Activated CD4-positive, alpha-beta memory T cell treated with anti-CD3 and anti-CD28 coated beads for 36 hours (primary cell): ENCODE measurements around the gene GRK4. TPM values are rescaled to one million over a fixed set of nuclear protein-coding genes. Genes with fewer than 3 reads are reported as not detected.
"Not testable (repeated sequence)": the region's sequence is repeated elsewhere in the genome, so short reads cannot be mapped to it uniquely, and the experiment has no call there.

Experiments
- CTCF ChIA-PET: fragments of 350-600 bp; sonication (Branson Sonifier 250); formaldehyde crosslinking; loops from one replicate; lab custom pipeline; 2021; ENCODE audit warnings: antibody characterized with exemption, inconsistent platforms; lab: Charles Lee
- POLR2A ChIA-PET: fragments of 350-600 bp; sonication (Branson Sonifier 250); formaldehyde crosslinking; loops from one replicate; lab custom pipeline; 2021; ENCODE audit warnings: antibody characterized with exemption; lab: Charles Lee
- DNase-seq: peaks from one replicate; pipeline ENCODE4 v3.0.0-alpha.2; 2020
- H3K27ac Mint-ChIP-seq: one replicate; pipeline ENCODE4 v1.8.0; 2021; ENCODE audit warnings: mixed read lengths
- H3K27me3 Mint-ChIP-seq: one replicate; pipeline ENCODE4 v1.8.0; 2021; ENCODE audit warnings: mixed read lengths
- H3K36me3 Mint-ChIP-seq: one replicate; pipeline ENCODE4 v1.8.0; 2021; ENCODE audit warnings: mixed read lengths
- H3K4me1 Mint-ChIP-seq: one replicate; pipeline ENCODE4 v1.8.0; 2021; ENCODE audit warnings: low read depth, mixed read lengths
- H3K4me3 Mint-ChIP-seq: one replicate; pipeline ENCODE4 v1.8.0; 2021; ENCODE audit warnings: mild to moderate bottlenecking, mixed read lengths
- H3K9me3 Mint-ChIP-seq: one replicate; pipeline ENCODE4 v1.8.0; 2021; ENCODE audit warnings: mixed read lengths
- intact Hi-C: fragments of 100-400 bp; cut with micrococcal nuclease; formaldehyde crosslinking; loops from one replicate; pipeline ENCODE4 v1.15.1; 2023
- total RNA-seq, 2 experiments: library from RNA; stranded (reverse); gene quantifications; one replicate each; pipeline ENCODE4 v1.2.3, GENCODE V29; 2021

The GRK4 gene
- total RNA-seq, 2 experiments from 2014 or later, result 2.3 to 3.0 TPM

DNA sequence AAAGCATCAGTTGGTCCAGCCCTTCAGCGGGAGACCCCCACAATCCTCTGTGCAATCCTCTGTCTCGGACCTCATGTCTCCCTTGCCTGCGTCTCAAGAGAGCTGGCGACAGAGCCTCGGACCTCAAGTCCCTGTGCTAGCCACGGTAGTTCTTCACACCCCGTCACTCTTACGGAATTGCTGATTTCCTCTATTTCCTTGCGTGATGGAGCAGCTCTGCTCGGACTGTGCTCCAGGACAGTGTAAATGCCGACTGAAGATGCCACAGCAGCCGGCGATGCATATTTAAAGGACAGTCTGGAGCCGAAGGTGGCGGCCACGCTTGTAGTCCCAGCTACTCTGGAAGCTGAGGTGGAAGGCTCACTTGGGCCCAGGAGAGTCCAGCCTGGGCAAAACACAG lies 1.9 kb downstream of the GRK4 start:
- H3K9me3 Mint-ChIP-seq, result no peaks in the 10 kb centered on the region
- no peaks in the 10 kb centered on the region for H3K27me3 Mint-ChIP-seq
- H3K27ac Mint-ChIP-seq, result no peak overlapping the region
- intact Hi-C loops, result no loop called here
- peaks cover 14% of the 10 kb centered on the region for H3K4me1 Mint-ChIP-seq
- POLR2A ChIA-PET, result interaction anchor here (0.5 to 0.6 kb wide), 3 partner anchors 11 to 166 kb away, joined by 3 read pairs; no protein-coding TSS in a partner anchor
- DNase-seq, result no peak
- H3K36me3 Mint-ChIP-seq, result peaks cover 7% of the 10 kb centered on the region
- CTCF ChIA-PET, result interaction anchor here (0.7 to 4.2 kb wide), 3 partner anchors 12 to 73 kb away, joined by 4 to 25 read pairs (median 4); no protein-coding TSS in a partner anchor
- peak overlapping the region; percentile 2 for H3K4me3 Mint-ChIP-seq

DNA sequence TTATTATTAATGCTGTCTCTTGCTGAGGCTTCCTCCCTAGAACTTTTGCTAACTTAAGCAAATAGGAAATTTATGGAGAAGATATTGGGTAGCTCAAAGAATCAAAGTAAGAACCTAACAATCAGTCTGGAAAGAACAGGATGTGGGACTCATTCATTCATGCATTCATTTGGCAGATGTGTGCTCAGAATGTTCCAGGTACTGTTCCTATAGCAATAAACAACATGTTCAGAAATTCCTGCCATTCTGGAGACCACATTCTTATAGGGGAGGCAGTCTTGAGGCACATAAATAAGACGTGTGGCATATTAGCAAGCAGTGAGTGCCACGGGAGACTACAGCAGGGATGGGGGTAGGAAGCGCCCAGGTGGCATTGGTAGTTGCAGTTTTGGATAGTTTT lies 5.0 kb downstream of the GRK4 start:
- intact Hi-C loops, result no loop called here
- ChIA-PET POLR2A (no interaction called here), CTCF (interaction anchor here (3.2 kb wide), 1 partner anchor 10 kb away, joined by 11 read pairs; no protein-coding TSS in a partner anchor)
- peaks cover 5% of the 10 kb centered on the region for H3K4me1 Mint-ChIP-seq
- H3K27ac Mint-ChIP-seq, result no peak overlapping the region
- H3K36me3 Mint-ChIP-seq, result no peaks in the 10 kb centered on the region
- DNase-seq, result no peak
- H3K4me3 Mint-ChIP-seq, result no peak overlapping the region
- no peaks in the 10 kb centered on the region for H3K27me3 Mint-ChIP-seq
- no peaks in the 10 kb centered on the region for H3K9me3 Mint-ChIP-seq

DNA sequence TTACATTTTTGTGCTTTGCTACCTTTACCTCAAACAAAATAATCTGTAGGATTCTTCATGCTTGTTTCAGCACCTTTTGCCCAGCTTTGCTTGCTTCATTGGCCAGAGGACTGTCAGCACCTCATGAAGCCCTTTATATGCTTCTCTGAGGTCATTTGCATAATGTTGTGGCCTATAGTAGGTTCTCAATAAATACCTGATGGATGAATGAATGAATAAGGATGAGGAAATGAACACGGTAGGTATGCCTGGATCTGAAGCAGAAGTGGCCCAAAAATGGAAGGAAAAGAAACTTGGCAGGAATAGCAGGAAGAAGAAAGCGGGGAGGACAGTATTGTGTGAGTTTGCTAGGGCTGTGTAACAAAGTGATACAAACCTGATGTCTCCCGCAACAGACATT lies 7.9 kb downstream of the GRK4 start:
- no peak overlapping the region for H3K4me3 Mint-ChIP-seq
- H3K27ac Mint-ChIP-seq, result no peak overlapping the region
- H3K27me3 Mint-ChIP-seq, result no peaks in the 10 kb centered on the region
- DNase-seq, result no peak
- H3K9me3 Mint-ChIP-seq, result no peaks in the 10 kb centered on the region
- no peaks in the 10 kb centered on the region for H3K36me3 Mint-ChIP-seq
- no peaks in the 10 kb centered on the region for H3K4me1 Mint-ChIP-seq
- intact Hi-C loops, result no loop called here
- ChIA-PET CTCF (no interaction called here), POLR2A (no interaction called here)

DNA sequence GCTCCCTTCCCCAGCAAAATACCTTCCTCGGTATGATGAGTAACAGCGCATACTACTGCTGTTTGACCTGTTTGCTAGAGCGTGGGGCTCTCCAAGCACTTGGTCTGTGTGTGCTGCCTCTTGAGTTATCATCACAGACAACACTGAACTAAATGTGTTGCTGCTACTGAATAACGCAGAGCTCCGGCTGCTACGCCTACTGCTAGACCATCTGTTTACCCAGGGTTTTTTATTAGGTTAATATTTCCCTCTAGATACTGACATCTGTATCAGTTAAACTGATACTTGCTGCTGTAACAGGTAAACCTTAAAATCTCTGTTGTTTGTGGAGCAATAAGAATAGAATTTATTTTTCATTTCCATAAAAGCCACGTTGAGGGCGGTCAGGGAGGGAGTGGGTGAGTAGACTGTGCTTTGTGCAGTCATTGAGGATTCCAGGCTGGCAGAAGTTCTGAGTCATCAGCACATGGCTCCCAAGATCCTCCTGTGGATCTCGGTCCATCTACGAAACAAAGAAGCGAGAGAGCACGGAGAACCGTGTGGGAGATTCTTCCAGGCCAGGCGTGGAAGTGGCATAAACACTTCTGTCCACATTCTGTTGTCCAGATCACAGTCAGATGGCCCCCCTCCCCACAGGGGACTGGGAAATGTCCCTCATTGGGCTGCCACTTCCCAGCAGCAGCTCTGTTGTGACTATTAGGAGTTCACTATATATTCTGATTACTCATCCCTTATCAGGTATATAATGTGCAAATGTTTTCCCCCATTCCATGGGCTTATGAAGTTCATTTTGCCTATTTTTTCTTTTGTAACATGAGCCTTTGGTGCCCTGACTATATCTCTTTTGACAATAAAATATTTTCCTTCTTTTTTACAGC lies 14.1 kb downstream of the GRK4 start:
- H3K9me3 Mint-ChIP-seq, result peaks cover 15% of the 10 kb centered on the region
- no peaks in the 10 kb centered on the region for H3K36me3 Mint-ChIP-seq
- no peak overlapping the region for H3K27ac Mint-ChIP-seq
- H3K4me3 Mint-ChIP-seq, result no peak overlapping the region
- ChIA-PET POLR2A (no interaction called here), CTCF (interaction anchor here (0.6 to 6.1 kb wide), 29 partner anchors 9 to 321 kb away, joined by 3 to 98 read pairs (median 4); partner anchors contain the start of genes GRK4 and NOP14)
- no peak for DNase-seq
- H3K4me1 Mint-ChIP-seq, result no peaks in the 10 kb centered on the region
- intact Hi-C loops, result loop anchor here (1.0 kb wide), 1 partner anchor 60 kb away; no protein-coding TSS in a partner anchor
- H3K27me3 Mint-ChIP-seq, result no peaks in the 10 kb centered on the region

DNA sequence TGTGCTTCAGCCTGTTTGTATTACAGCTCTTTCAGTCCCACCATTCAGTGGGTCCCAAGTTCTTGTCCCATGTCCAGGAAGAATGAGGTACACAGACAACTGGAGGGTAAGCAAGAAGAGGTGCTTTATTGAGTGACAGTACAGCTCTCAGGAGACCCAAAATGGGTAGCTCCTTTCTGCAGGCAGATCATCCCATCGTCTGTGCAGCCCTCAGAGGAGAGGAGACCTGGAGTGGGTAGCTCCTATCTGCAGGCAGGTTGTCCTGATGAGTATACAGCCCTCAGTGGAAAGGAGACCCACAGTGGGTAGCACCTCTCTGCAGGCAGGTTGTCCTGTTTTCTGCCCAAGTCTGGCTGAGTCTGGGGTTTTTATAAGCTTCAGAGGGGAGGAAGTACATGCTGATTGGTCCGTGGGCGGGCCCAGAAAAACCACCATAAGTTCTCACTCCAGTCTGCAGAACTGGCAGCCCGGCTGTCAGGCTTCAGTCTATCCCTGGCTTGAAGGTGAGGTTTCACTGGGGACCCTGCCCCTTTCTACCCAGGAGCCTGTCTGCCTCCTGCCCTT lies 18.0 kb downstream of the GRK4 start:
- H3K4me3 Mint-ChIP-seq, result no peak overlapping the region
- ChIA-PET CTCF (interaction anchor here (0.9 to 6.1 kb wide), 5 partner anchors 11 to 126 kb away, joined by 3 to 98 read pairs (median 3); partner anchors contain the start of genes GRK4 and NOP14), POLR2A (no interaction called here)
- H3K27ac Mint-ChIP-seq, result no peak overlapping the region
- peaks cover 15% of the 10 kb centered on the region for H3K9me3 Mint-ChIP-seq
- no peaks in the 10 kb centered on the region for H3K36me3 Mint-ChIP-seq
- intact Hi-C loops, result no loop called here
- no peaks in the 10 kb centered on the region for H3K4me1 Mint-ChIP-seq
- DNase-seq, result no peak
- peaks cover 4% of the 10 kb centered on the region for H3K27me3 Mint-ChIP-seq

DNA sequence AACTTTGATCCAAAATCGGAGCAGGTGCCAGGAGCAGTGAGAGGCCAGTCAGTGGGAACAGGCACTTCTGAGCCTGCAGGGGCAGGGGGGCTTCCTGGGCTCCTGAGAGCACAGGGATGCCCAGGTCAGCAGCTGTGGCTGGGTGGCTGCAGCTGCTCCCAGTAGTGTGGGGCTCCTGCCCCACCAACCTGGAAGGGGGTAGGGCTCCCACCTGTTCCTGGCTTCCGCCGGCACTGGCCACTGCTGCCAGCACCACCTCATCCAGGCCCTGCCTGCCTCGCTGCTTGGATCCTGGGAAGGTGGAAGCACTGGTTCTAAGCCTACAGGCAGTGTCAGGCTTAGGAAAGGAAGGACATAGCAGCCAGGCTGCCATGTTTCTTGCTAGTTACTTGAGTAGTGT lies 18.6 kb downstream of the GRK4 start:
- Mint-ChIP-seq H3K4me1 (no peaks in the 10 kb centered on the region), H3K27me3 (peaks cover 4% of the 10 kb centered on the region), H3K4me3 (no peak overlapping the region), H3K9me3 (peaks cover 15% of the 10 kb centered on the region), H3K27ac (no peak overlapping the region), H3K36me3 (no peaks in the 10 kb centered on the region)
- no peak for DNase-seq
- ChIA-PET POLR2A (no interaction called here), CTCF (interaction anchor here (1.2 to 1.5 kb wide), 2 partner anchors 18 to 56 kb away, joined by 3 to 8 read pairs; partner anchors contain the start of genes GRK4 and NOP14)
- intact Hi-C loops, result no loop called here

DNA sequence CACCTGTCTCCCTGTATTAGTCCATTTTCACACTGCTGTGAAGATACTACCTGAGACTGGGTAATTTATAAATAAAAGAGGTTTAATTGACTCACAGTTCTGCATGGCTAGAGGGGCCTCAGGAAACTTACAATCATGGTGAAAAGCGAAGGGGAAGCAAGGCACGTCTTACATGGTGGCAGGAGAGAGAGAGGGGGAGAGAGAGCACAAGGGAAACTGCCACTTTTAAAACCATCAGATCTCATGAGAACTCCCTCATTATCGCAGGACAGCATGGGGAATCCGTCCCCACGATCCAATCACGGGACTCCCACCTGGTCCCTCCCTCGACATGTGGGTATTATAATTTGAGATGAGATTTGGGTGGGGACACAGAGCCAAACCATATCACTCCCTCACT lies 20.3 kb downstream of the GRK4 start:
- H3K9me3 Mint-ChIP-seq, result peaks cover 15% of the 10 kb centered on the region
- DNase-seq, H3K4me1 Mint-ChIP-seq, H3K27ac Mint-ChIP-seq, H3K36me3 Mint-ChIP-seq, H3K4me3 Mint-ChIP-seq, H3K27me3 Mint-ChIP-seq, intact Hi-C loops, POLR2A ChIA-PET: not testable (repeated sequence)
- CTCF ChIA-PET, result interaction anchor here (1.0 kb wide), 1 partner anchor 30 kb away, joined by 3 read pairs; no protein-coding TSS in a partner anchor

DNA sequence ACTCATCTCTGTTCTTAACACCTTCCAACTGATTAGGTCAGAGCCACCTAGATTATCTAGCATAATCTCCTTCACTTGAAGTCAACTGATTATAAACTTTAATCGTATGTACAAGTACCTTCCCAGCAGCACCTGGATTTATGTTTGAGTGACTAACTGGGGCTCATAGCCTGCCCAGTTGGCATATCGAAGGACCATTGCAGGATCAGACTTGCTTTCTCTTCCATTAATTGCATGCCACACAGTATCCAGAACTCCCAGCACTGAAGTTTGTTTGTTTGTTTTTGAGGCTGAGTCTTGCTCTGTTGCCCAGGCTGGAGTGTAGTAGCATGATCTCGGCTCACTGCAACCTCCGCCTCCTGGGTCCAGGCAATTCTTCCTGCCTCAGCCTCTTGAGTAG lies 27.9 kb downstream of the GRK4 start:
- H3K27ac Mint-ChIP-seq, result no peak overlapping the region
- no peaks in the 10 kb centered on the region for H3K4me1 Mint-ChIP-seq
- H3K4me3 Mint-ChIP-seq, result no peak overlapping the region
- no peaks in the 10 kb centered on the region for H3K9me3 Mint-ChIP-seq
- peaks cover 6% of the 10 kb centered on the region for H3K27me3 Mint-ChIP-seq
- H3K36me3 Mint-ChIP-seq, result no peaks in the 10 kb centered on the region
- ChIA-PET POLR2A (no interaction called here), CTCF (no interaction called here)
- intact Hi-C loops, result no loop called here
- no peak for DNase-seq

DNA sequence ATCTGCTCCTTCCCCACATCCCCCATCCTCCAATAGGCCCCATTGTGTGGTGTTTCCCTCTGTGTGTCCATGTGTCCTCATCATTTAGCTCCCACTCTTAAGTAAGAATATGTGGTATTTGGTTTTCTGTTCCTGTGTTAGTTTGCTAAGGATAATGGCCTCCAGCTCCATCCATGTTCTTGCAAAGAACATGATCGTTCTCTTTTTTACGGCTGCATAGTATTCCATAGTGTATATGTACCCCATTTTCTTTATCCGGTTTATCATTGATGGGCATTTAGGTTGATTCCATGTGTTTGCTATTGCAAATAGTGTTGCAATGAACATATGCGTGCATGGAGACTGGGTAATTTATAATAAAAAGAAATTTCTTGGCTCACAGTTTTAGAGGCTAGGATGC lies 31.5 kb downstream of the GRK4 start:
- POLR2A ChIA-PET, result interaction anchor here (0.7 kb wide), 1 partner anchor 31 kb away, joined by 3 read pairs; no protein-coding TSS in a partner anchor
- intact Hi-C loops, result no loop called here
- H3K4me3 Mint-ChIP-seq, result no peak overlapping the region
- no peak for DNase-seq
- no peak overlapping the region for H3K27ac Mint-ChIP-seq
- no peaks in the 10 kb centered on the region for H3K9me3 Mint-ChIP-seq
- peaks cover 5% of the 10 kb centered on the region for H3K27me3 Mint-ChIP-seq
- H3K36me3 Mint-ChIP-seq, result no peaks in the 10 kb centered on the region
- H3K4me1 Mint-ChIP-seq, result no peaks in the 10 kb centered on the region
- CTCF ChIA-PET, result interaction anchor here (0.6 to 2.9 kb wide), 3 partner anchors 17 to 492 kb away, joined by 3 to 9 read pairs (median 4); no protein-coding TSS in a partner anchor

DNA sequence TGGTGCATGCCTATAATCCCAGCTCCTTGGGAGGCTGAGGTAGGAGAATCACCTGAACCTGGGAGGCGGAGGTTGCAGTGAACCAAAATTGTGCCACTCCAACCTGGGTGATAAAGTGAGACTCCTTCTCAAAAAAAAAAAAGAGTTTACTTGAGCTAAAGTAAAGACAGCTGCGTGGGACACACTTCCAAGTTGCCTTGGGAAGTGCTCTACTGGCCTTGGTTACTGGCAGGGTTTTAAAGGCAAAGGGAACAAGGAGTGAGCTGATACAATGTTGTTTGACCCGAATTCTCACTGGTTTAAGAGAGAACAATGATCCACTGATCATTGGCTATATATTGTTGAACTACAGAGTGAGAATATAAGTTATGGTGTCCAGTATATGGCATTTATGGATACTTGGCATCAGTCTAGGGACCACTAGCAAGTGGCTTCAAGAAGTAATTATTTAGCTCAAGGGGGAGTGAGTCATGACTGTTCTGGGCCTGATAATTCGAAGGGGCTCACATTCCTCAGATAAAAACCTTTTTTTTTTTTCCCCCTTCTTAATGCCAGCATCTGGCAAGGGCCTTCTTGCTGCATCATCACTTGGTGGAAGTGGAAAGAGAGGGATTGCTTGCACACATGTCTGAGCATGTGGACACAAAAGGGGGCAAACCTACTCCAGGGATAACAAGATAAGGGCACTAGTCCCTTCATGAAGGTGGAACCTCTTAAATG lies 32.3 kb downstream of the GRK4 start:
- Mint-ChIP-seq H3K4me3 (no peak overlapping the region), H3K9me3 (no peaks in the 10 kb centered on the region), H3K27me3 (peaks cover 3% of the 10 kb centered on the region), H3K36me3 (no peaks in the 10 kb centered on the region), H3K27ac (no peak overlapping the region), H3K4me1 (no peaks in the 10 kb centered on the region)
- intact Hi-C loops, result no loop called here
- CTCF ChIA-PET, result interaction anchor here (0.6 to 2.9 kb wide), 2 partner anchors 18 to 493 kb away, joined by 4 to 9 read pairs; no protein-coding TSS in a partner anchor
- DNase-seq, result no peak
- POLR2A ChIA-PET, result interaction anchor here (0.6 kb wide), 2 partner anchors 309 to 862 kb away, joined by 4 read pairs; no protein-coding TSS in a partner anchor

DNA sequence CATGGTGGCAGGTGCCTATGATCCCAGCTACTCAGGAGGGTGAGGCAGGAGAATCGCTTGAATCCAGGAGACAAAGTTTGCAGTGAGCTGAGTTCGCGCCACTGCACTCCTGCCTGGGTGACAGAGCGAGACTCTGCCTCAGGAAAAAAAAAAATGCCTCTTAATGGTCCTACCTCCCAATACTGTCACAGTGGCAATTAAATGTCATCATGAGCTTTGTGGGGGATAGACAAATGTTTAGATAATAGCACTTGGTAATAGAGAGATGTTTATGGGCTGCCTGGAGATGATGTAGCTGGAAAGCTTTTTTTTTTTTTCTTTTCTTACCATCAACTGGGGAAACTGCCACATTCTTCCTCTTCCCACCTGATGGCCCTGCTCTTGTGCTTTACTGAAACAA lies 33.0 kb downstream of the GRK4 start:
- intact Hi-C loops, result no loop called here
- Mint-ChIP-seq H3K4me3 (no peak overlapping the region), H3K4me1 (no peaks in the 10 kb centered on the region), H3K9me3 (no peaks in the 10 kb centered on the region), H3K36me3 (no peaks in the 10 kb centered on the region), H3K27ac (no peak overlapping the region), H3K27me3 (no peaks in the 10 kb centered on the region)
- ChIA-PET POLR2A (no interaction called here), CTCF (interaction anchor here (2.9 kb wide), 1 partner anchor 19 kb away, joined by 9 read pairs; no protein-coding TSS in a partner anchor)
- no peak for DNase-seq
